Fibroblast of skin of left quadriceps (primary cell): Measurements from ENCODE around the gene SLC8A1.

Source experiments
- DNase-seq, 2 experiments: peaks; one replicate each; pipeline ENCODE4 v3.0.0-alpha.2; 2013; ENCODE audit warnings: low read depth in 2 of 2

The SLC8A1 gene

DNA sequence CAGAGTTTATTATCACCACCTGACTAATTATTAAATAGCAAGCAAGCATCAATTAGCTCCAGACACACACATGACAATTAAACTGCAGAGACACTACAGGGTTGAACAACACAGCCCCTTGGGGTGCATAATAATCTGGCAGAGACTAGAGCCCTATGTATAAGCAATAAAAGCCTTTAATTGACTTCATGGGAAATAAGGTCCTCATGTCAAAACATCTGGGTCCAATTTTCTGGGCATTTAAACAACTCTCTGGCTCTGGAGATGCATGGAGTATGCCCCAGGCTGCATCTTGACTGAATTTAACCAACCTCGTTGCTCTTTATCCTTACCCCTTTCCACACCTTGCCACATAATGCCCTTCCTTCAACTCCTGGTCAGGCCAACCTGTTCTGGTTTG is 402.1 kb downstream of the SLC8A1 start:
- no peak for DNase-seq

DNA sequence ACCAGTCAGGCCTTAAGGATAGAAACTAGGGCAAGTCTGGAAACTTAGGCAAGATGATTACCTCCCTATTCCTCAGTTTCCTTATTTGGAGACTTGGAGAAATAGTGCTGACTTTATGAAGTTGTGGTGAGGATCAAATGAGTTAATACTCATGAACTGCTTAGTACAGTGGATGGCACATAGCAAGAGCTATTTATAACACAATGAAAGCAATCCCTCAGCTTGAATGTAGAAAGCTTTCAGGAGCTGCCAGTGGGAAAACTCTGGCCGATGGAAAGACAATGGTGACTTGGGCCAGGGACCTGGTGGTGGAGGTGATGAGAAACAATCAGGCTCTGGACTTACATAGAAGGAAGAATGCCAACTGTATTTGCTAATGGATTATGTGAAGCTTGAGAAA is 403.4 kb downstream of the SLC8A1 start:
- DNase-seq = no peak

DNA sequence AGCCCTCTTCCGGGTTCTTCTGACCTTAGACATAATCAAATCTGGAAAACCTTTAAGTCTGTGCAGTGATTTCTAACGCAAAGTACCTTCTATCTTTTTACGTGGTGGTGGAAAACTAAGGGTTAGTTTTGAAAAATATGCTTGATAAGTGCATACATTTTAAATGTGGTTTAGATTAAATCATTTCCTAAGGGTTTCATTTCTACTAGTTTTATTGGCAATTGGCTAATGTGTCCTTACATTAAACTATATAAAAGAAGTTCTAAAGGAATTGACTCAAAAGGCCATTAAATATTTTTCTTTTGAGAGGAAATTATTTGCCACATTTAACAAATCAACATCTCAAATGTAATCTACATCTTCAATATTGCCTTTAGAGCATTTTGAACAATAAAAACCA is 404.5 kb downstream of the SLC8A1 start:
- no peak for DNase-seq
